Measurements from ENCODE around the gene ASIC4. TPM values are rescaled to one million over a fixed set of nuclear protein-coding genes. Genes with fewer than 3 reads are reported as not detected.

ASIC4 gene
- total and polyA plus RNA-seq, 2 of the 13 experiments (the other 11 are each of a cell fraction or from before 2014, with no cell fraction given) = 0.03 TPM; not detected in 1

GRCh38 chr2:219522111-219523030 is 8.1 kb downstream of the ASIC4 start:
- DNase-seq (ENCODE audit: low spot score) (no peak), FAIRE-seq (no peak), ATAC-seq (peak; percentile 36)
- H3K9ac ChIP-seq (ENCODE audit: insufficient read depth, low read depth, low read length) = no peak overlapping the region
- WGBS (ENCODE audit: low lambda C conversion rate) = 5% methylated on average over 56 of the region's 70 CpGs
- peak overlapping the region; percentile 16; the same call in 1 of the 2 replicates for H3K4me2 ChIP-seq (ENCODE audit: low read depth, low read length)
- no TSS peak for BruUV-seq (replicated peaks)
- no peaks in the 10 kb centered on the region for H3K36me3 ChIP-seq (replicated peaks in 1 of 2; ENCODE audit: control insufficient read depth in 1 of 2, insufficient read depth in 2 of 2, low read length in 2 of 2)
- intact Hi-C loops (cut with micrococcal nuclease; ENCODE audit: unreplicated experiment) = no loop called here
- no peak for TF ChIP-seq STAG1 (CRISPR knock-in tag; IDR thresholded peaks at IDR 0.05)
- TF ChIP-seq NFYB (CRISPR knock-in tag; IDR thresholded peaks at IDR 0.05) = no peak
- TF ChIP-seq FOSL2 (CRISPR knock-in tag; IDR thresholded peaks at IDR 0.05) = 0 out of 2 replicates have a peak, but pooled peaks have one; percentile 8
- TF ChIP-seq ZNF207 (IDR thresholded peaks at IDR 0.05; ENCODE audit: borderline replicate concordance) = no peak
- TF ChIP-seq, protein P1, sequence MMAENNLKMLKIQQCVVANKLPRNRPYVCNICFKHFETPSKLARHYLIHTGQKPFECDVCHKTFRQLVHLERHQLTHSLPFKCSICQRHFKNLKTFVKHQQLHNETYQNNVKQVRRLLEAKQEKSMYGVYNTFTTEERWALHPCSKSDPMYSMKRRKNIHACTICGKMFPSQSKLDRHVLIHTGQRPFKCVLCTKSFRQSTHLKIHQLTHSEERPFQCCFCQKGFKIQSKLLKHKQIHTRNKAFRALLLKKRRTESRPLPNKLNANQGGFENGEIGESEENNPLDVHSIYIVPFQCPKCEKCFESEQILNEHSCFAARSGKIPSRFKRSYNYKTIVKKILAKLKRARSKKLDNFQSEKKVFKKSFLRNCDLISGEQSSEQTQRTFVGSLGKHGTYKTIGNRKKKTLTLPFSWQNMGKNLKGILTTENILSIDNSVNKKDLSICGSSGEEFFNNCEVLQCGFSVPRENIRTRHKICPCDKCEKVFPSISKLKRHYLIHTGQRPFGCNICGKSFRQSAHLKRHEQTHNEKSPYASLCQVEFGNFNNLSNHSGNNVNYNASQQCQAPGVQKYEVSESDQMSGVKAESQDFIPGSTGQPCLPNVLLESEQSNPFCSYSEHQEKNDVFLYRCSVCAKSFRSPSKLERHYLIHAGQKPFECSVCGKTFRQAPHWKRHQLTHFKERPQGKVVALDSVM (CRISPR knock-in tag; IDR thresholded peaks at IDR 0.05) = no peak
- no peak for TF ChIP-seq GTF3A (CRISPR knock-in tag; conservative IDR thresholded peaks at IDR 0.05)
- no peak for TF ChIP-seq HMGA1 (CRISPR knock-in tag; conservative IDR thresholded peaks at IDR 0.05)
- no peak for TF ChIP-seq MXD1 (CRISPR knock-in tag; IDR thresholded peaks at IDR 0.05)
- TF ChIP-seq BATF2 (CRISPR knock-in tag; IDR thresholded peaks at IDR 0.05) = no peak
- TF ChIP-seq HDAC1 (CRISPR knock-in tag; IDR thresholded peaks at IDR 0.05) = no peak
- TF ChIP-seq ZFP90 (CRISPR knock-in tag; IDR thresholded peaks at IDR 0.05; ENCODE audit: borderline replicate concordance) = no peak
- TF ChIP-seq, protein P2, sequence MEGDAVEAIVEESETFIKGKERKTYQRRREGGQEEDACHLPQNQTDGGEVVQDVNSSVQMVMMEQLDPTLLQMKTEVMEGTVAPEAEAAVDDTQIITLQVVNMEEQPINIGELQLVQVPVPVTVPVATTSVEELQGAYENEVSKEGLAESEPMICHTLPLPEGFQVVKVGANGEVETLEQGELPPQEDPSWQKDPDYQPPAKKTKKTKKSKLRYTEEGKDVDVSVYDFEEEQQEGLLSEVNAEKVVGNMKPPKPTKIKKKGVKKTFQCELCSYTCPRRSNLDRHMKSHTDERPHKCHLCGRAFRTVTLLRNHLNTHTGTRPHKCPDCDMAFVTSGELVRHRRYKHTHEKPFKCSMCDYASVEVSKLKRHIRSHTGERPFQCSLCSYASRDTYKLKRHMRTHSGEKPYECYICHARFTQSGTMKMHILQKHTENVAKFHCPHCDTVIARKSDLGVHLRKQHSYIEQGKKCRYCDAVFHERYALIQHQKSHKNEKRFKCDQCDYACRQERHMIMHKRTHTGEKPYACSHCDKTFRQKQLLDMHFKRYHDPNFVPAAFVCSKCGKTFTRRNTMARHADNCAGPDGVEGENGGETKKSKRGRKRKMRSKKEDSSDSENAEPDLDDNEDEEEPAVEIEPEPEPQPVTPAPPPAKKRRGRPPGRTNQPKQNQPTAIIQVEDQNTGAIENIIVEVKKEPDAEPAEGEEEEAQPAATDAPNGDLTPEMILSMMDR (CRISPR knock-in tag; IDR thresholded peaks at IDR 0.05) = 0 out of 2 replicates have a peak, but pooled peaks have one; percentile 31
- no peak for TF ChIP-seq AGO1 (IDR thresholded peaks at IDR 0.05; ENCODE audit: low read depth, low read length, poor library complexity, severe bottlenecking)
- no peak for TF ChIP-seq ZNF512B (CRISPR knock-in tag; IDR thresholded peaks at IDR 0.05; ENCODE audit: borderline replicate concordance)
- ChIA-PET CTCF (ENCODE audit: low intra/inter-chr PET ratio, low total read pairs) (interaction anchor here (1.1 to 2.1 kb wide), 3 partner anchors 12 to 30 kb away, joined by 3 to 5 read pairs (median 4); a partner anchor contains a TSS), POLR2A (interaction anchor here (0.6 to 0.9 kb wide), 2 partner anchors 8 to 24 kb away, joined by 4 to 5 read pairs; partner anchors contain the start of gene GMPPA)
- H3K27me3 ChIP-seq (ENCODE audit: control insufficient read depth in 1 of 2, insufficient read depth in 2 of 2, low read length in 2 of 2) = peaks cover 31 to 96% of the 10 kb centered on the region in 2 experiments
- no peak overlapping the region for H3K27ac ChIP-seq (ENCODE audit: extremely low read length, insufficient read depth, low read length)
- no peak overlapping the region for H2AFZ ChIP-seq (ENCODE audit: low read length)
- H3K79me2 ChIP-seq (ENCODE audit: insufficient read depth, low read length) = no peaks in the 10 kb centered on the region
- H3K9me3 ChIP-seq (ENCODE audit: low read length) = no peaks in the 10 kb centered on the region
- H4K20me1 ChIP-seq (ENCODE audit: insufficient read depth, low read length) = no peaks in the 10 kb centered on the region
- in situ Hi-C loops (cut with HindIII; ENCODE audit: extremely low pct_ligation_motif_present, low pct_unique_long_range_greater_than_20kb) = loop anchor here (10.0 kb wide), 1 partner anchor 48 kb away; no protein-coding TSS in a partner anchor
- H3K4me1 ChIP-seq (ENCODE audit: insufficient read depth, low read length) = peaks cover 40% of the 10 kb centered on the region
- no peak overlapping the region; a peak in 1 of 6 replicates for H3K4me3 ChIP-seq (replicated peaks in 1 of 3; ENCODE audit: insufficient read depth in 1 of 3, low read depth in 2 of 3, low read length in 3 of 3)

Measured in HepG2 (cell line).